Measurements from ENCODE around the gene SAA2.

The SAA2 gene

GRCh38 chr11:18222814-18223421 is 25.6 kb downstream of the SAA2 start:
- no peak overlapping the region for H3K4me2 ChIP-seq (ENCODE audit: insufficient read depth, low read length)
- no peak overlapping the region for H3K4me3 ChIP-seq (ENCODE audit: low read depth in 1 of 2, low read length in 2 of 2)
- H4K20me1 ChIP-seq (ENCODE audit: insufficient read depth, low read length), result no peaks in the 10 kb centered on the region
- H3K27ac ChIP-seq (ENCODE audit: low read length), result no peak overlapping the region
- H3K9ac ChIP-seq (ENCODE audit: low read depth, low read length), result no peak overlapping the region
- no peaks in the 10 kb centered on the region for H3K4me1 ChIP-seq (ENCODE audit: insufficient read depth, low read length)
- DNase-seq, result no peak
- ATAC-seq (ENCODE audit: insufficient read depth, low read depth), result no peak
- TF ChIP-seq CTCF (IDR thresholded peaks at IDR 0.05; ENCODE audit: borderline replicate concordance, extremely low read depth, low read length, poor library complexity, severe bottlenecking) (no peak), EZH2 (IDR thresholded peaks at IDR 0.05; ENCODE audit: borderline replicate concordance, low read depth, low read length, severe bottlenecking) (no peak)
- H3K36me3 ChIP-seq (ENCODE audit: insufficient read depth, low read length), result no peaks in the 10 kb centered on the region
- H3K9me3 ChIP-seq (ENCODE audit: insufficient read depth, low read length, severe bottlenecking), result peaks cover 7% of the 10 kb centered on the region
- H3K27me3 ChIP-seq (ENCODE audit: insufficient read depth, low read length, poor library complexity), result peaks cover 6% of the 10 kb centered on the region
- H3K79me2 ChIP-seq (ENCODE audit: insufficient read depth, low read length), result no peaks in the 10 kb centered on the region
- no peak overlapping the region for H2AFZ ChIP-seq (ENCODE audit: low read depth, low read length)

GRCh38 chr11:18221274-18221876 is 27.1 kb downstream of the SAA2 start:
- H3K9me3 ChIP-seq (ENCODE audit: insufficient read depth, low read length, severe bottlenecking), result peaks cover 7% of the 10 kb centered on the region
- no peak overlapping the region for H3K4me3 ChIP-seq (ENCODE audit: low read depth in 1 of 2, low read length in 2 of 2)
- no peak overlapping the region for H3K27ac ChIP-seq (ENCODE audit: low read length)
- no peaks in the 10 kb centered on the region for H3K79me2 ChIP-seq (ENCODE audit: insufficient read depth, low read length)
- ATAC-seq (ENCODE audit: insufficient read depth, low read depth), result no peak
- no peak overlapping the region for H3K9ac ChIP-seq (ENCODE audit: low read depth, low read length)
- H3K4me1 ChIP-seq (ENCODE audit: insufficient read depth, low read length), result no peaks in the 10 kb centered on the region
- no peaks in the 10 kb centered on the region for H4K20me1 ChIP-seq (ENCODE audit: insufficient read depth, low read length)
- H3K36me3 ChIP-seq (ENCODE audit: insufficient read depth, low read length), result no peaks in the 10 kb centered on the region
- H2AFZ ChIP-seq (ENCODE audit: low read depth, low read length), result no peak overlapping the region
- no peak for DNase-seq
- no peak overlapping the region for H3K4me2 ChIP-seq (ENCODE audit: insufficient read depth, low read length)
- H3K27me3 ChIP-seq (ENCODE audit: insufficient read depth, low read length, poor library complexity), result peaks cover 3% of the 10 kb centered on the region
- TF ChIP-seq EZH2 (IDR thresholded peaks at IDR 0.05; ENCODE audit: borderline replicate concordance, low read depth, low read length, severe bottlenecking), result no peak
- no peak for TF ChIP-seq CTCF (IDR thresholded peaks at IDR 0.05; ENCODE audit: borderline replicate concordance, extremely low read depth, low read length, poor library complexity, severe bottlenecking)

GRCh38 chr11:18209058-18209457 is 39.4 kb downstream of the SAA2 start:
- H4K20me1 ChIP-seq (ENCODE audit: insufficient read depth, low read length), result no peaks in the 10 kb centered on the region
- peaks cover 3% of the 10 kb centered on the region for H3K27me3 ChIP-seq (ENCODE audit: insufficient read depth, low read length, poor library complexity)
- H3K4me1 ChIP-seq (ENCODE audit: insufficient read depth, low read length), result no peaks in the 10 kb centered on the region
- H3K4me2 ChIP-seq (ENCODE audit: insufficient read depth, low read length), result no peak overlapping the region
- H3K79me2 ChIP-seq (ENCODE audit: insufficient read depth, low read length), result no peaks in the 10 kb centered on the region
- no peak overlapping the region for H3K9ac ChIP-seq (ENCODE audit: low read depth, low read length)
- H3K9me3 ChIP-seq (ENCODE audit: insufficient read depth, low read length, severe bottlenecking), result no peaks in the 10 kb centered on the region
- H3K4me3 ChIP-seq (ENCODE audit: low read depth in 1 of 2, low read length in 2 of 2), result no peak overlapping the region
- TF ChIP-seq CTCF (IDR thresholded peaks at IDR 0.05; ENCODE audit: borderline replicate concordance, extremely low read depth, low read length, poor library complexity, severe bottlenecking), result no peak
- TF ChIP-seq EZH2 (IDR thresholded peaks at IDR 0.05; ENCODE audit: borderline replicate concordance, low read depth, low read length, severe bottlenecking), result no peak
- H3K27ac ChIP-seq (ENCODE audit: low read length), result no peak overlapping the region
- DNase-seq (no peak), ATAC-seq (ENCODE audit: insufficient read depth, low read depth) (no peak)
- no peaks in the 10 kb centered on the region for H3K36me3 ChIP-seq (ENCODE audit: insufficient read depth, low read length)
- no peak overlapping the region for H2AFZ ChIP-seq (ENCODE audit: low read depth, low read length)

All from DND-41 (cell line).